ENCODE results near the gene KRTAP10-9. TPM values are rescaled to one million over a fixed set of nuclear protein-coding genes. Genes with fewer than 3 reads are reported as not detected.
A peak's percentile ranks its signal among the peaks of the same experiment; 100 is the strongest.

KRTAP10-9 gene
- polyA plus RNA-seq, 1 of the 3 experiments (the other 2 are of a cell fraction) = not detected

- no peaks in the 10 kb centered on the region for H3K79me2 ChIP-seq (ENCODE audit: insufficient read depth)
- TF ChIP-seq YY1 (IDR thresholded peaks at IDR 0.05; ENCODE audit: low read depth) (no peak), RXRA (IDR thresholded peaks at IDR 0.05; ENCODE audit: borderline replicate concordance, low read depth) (no peak), NFIC (IDR thresholded peaks at IDR 0.05; ENCODE audit: borderline replicate concordance) (no peak)
- no peaks in the 10 kb centered on the region for H4K20me1 ChIP-seq (ENCODE audit: insufficient read depth)
- no peak overlapping the region for H3K4me3 ChIP-seq (ENCODE audit: low read depth in 2 of 2, low read length in 1 of 2)
- WGBS (ENCODE audit: low lambda C conversion rate) = 22% methylated on average over 16 of the region's 23 CpGs
- no peaks in the 10 kb centered on the region; a peak in 1 of 4 replicates for H3K4me1 ChIP-seq (ENCODE audit: control insufficient read depth in 1 of 2, insufficient read depth in 2 of 2, low read depth in 1 of 2, low read length in 1 of 2)
- DNase-seq = no peak
- H3K4me2 ChIP-seq = no peak overlapping the region
- peaks cover 10% of the 10 kb centered on the region; the same call in 1 of the 2 replicates for H3K27me3 ChIP-seq (ENCODE audit: insufficient read depth)
- H3K9me2 ChIP-seq = no peaks in the 10 kb centered on the region
- CTCF ChIA-PET = interaction anchor here (1.5 kb wide), 1 partner anchor 192 kb away, joined by 4 read pairs; no protein-coding TSS in a partner anchor
- no peaks in the 10 kb centered on the region for H3F3A ChIP-seq (replicated peaks; ENCODE audit: insufficient read depth)
- no peaks in the 10 kb centered on the region for H3K9me3 ChIP-seq
- H3K36me3 ChIP-seq (replicated peaks in 1 of 2; ENCODE audit: control insufficient read depth in 1 of 2, insufficient read depth in 2 of 2, low read length in 1 of 2) = no peaks in the 10 kb centered on the region
- POLR2A ChIA-PET = no interaction called here
- H3K27ac ChIP-seq (ENCODE audit: low read depth in 2 of 2, low read length in 1 of 2) = no peak overlapping the region
- H3K9ac ChIP-seq = no peak overlapping the region
- no peak overlapping the region for H2AFZ ChIP-seq (ENCODE audit: low read depth)
Observed at GRCh38 chr21:44601596-44602462, 25.1 kb upstream of the KRTAP10-9 start.

GRCh38 chr21:44602463-44602850 lies 24.4 kb upstream of the KRTAP10-9 start:
- H3K27ac ChIP-seq (ENCODE audit: low read depth in 2 of 2, low read length in 1 of 2) = no peak overlapping the region
- H3K4me1 ChIP-seq (ENCODE audit: control insufficient read depth in 1 of 2, insufficient read depth in 2 of 2, low read depth in 1 of 2, low read length in 1 of 2) = no peaks in the 10 kb centered on the region; a peak in 1 of 4 replicates
- DNase-seq = peak; percentile 44
- POLR2A ChIA-PET = no interaction called here
- no peak overlapping the region for H2AFZ ChIP-seq (ENCODE audit: low read depth)
- H3K36me3 ChIP-seq (replicated peaks in 1 of 2; ENCODE audit: control insufficient read depth in 1 of 2, insufficient read depth in 2 of 2, low read length in 1 of 2) = no peaks in the 10 kb centered on the region
- H3K9ac ChIP-seq = no peak overlapping the region
- TF ChIP-seq USF1 (IDR thresholded peaks at IDR 0.05; ENCODE audit: borderline replicate concordance, low read depth) = peak; percentile 56; the same call in 1 of the 2 replicates
- no peak for TF ChIP-seq TAF1 (IDR thresholded peaks at IDR 0.05; ENCODE audit: borderline replicate concordance, low read depth, low read length)
- no peak for TF ChIP-seq EZH2phosphoT487 (IDR thresholded peaks at IDR 0.05; ENCODE audit: borderline replicate concordance, low read depth)
- 0% methylated on average over 1 of the region's 21 CpGs for WGBS (ENCODE audit: low lambda C conversion rate)
- CTCF ChIA-PET = interaction anchor here (1.5 kb wide), 1 partner anchor 191 kb away, joined by 4 read pairs; no protein-coding TSS in a partner anchor
- no peaks in the 10 kb centered on the region for H3K9me2 ChIP-seq
- H4K20me1 ChIP-seq (ENCODE audit: insufficient read depth) = no peaks in the 10 kb centered on the region
- H3K4me3 ChIP-seq (ENCODE audit: low read depth in 2 of 2, low read length in 1 of 2) = no peak overlapping the region
- no peaks in the 10 kb centered on the region for H3K9me3 ChIP-seq
- no peak overlapping the region for H3K4me2 ChIP-seq
- no peaks in the 10 kb centered on the region for H3F3A ChIP-seq (replicated peaks; ENCODE audit: insufficient read depth)
- H3K79me2 ChIP-seq (ENCODE audit: insufficient read depth) = no peaks in the 10 kb centered on the region
- H3K27me3 ChIP-seq (ENCODE audit: insufficient read depth) = peaks cover 10% of the 10 kb centered on the region; the same call in 1 of the 2 replicates

GRCh38 chr21:44603109-44603875 lies 23.6 kb upstream of the KRTAP10-9 start:
- ChIA-PET POLR2A (no interaction called here), CTCF (no interaction called here)
- no peak overlapping the region for H3K27ac ChIP-seq (ENCODE audit: low read depth in 2 of 2, low read length in 1 of 2)
- H3K27me3 ChIP-seq (ENCODE audit: insufficient read depth) = peaks cover 10% of the 10 kb centered on the region; the same call in 1 of the 2 replicates
- H4K20me1 ChIP-seq (ENCODE audit: insufficient read depth) = no peaks in the 10 kb centered on the region
- no peak for DNase-seq
- no peak overlapping the region for H3K9ac ChIP-seq
- no peaks in the 10 kb centered on the region for H3K79me2 ChIP-seq (ENCODE audit: insufficient read depth)
- H3F3A ChIP-seq (replicated peaks; ENCODE audit: insufficient read depth) = no peaks in the 10 kb centered on the region
- H2AFZ ChIP-seq (ENCODE audit: low read depth) = no peak overlapping the region
- no peaks in the 10 kb centered on the region; a peak in 1 of 4 replicates for H3K4me1 ChIP-seq (ENCODE audit: control insufficient read depth in 1 of 2, insufficient read depth in 2 of 2, low read depth in 1 of 2, low read length in 1 of 2)
- H3K36me3 ChIP-seq (replicated peaks in 1 of 2; ENCODE audit: control insufficient read depth in 1 of 2, insufficient read depth in 2 of 2, low read length in 1 of 2) = no peaks in the 10 kb centered on the region
- no peak overlapping the region for H3K4me2 ChIP-seq
- no peak overlapping the region for H3K4me3 ChIP-seq (ENCODE audit: low read depth in 2 of 2, low read length in 1 of 2)
- H3K9me3 ChIP-seq = no peaks in the 10 kb centered on the region
- H3K9me2 ChIP-seq = no peaks in the 10 kb centered on the region
- 7% methylated on average over 9 of the region's 17 CpGs for WGBS (ENCODE audit: low lambda C conversion rate)
- TF ChIP-seq IRF3 (IDR thresholded peaks at IDR 0.05; ENCODE audit: low read depth, low read length) = no peak
- TF ChIP-seq CTCF (IDR thresholded peaks at IDR 0.05) = no peak
- no peak for TF ChIP-seq REST (IDR thresholded peaks at IDR 0.05; ENCODE audit: low read depth, low read length)
- no peak for TF ChIP-seq SIN3A (IDR thresholded peaks at IDR 0.05; ENCODE audit: borderline replicate concordance, low read depth, low read length)
